Activated T-helper 1 cell treated with anti-CD3 and anti-CD28 coated beads, Interleukin-12 subunit alpha, Interleukin-12 subunit beta, Interleukin-2, Interleukin-4 antibody, amounts not matched to agents 30 ng/mL and 10 ng/mL and 1 ng/mL, durations not matched to agents 14 hours and 24 hours and 36 hours (primary cell): ENCODE results near the gene PGA5. TPM values are rescaled to one million over a fixed set of nuclear protein-coding genes. Genes with fewer than 3 reads are reported as not detected.
A peak's percentile ranks its signal among the peaks of the same experiment; 100 is the strongest.
"Not testable (repeated sequence)": the region's sequence is repeated elsewhere in the genome, so short reads cannot be mapped to it uniquely, and the experiment has no call there.

ENCODE experiments used
- DNase-seq: peaks from one replicate; pipeline ENCODE4 v3.0.0; 2021; ENCODE audit warnings: low spot score
- H3K27ac Mint-ChIP-seq: one replicate; pipeline ENCODE4 v1.8.0; 2021; ENCODE audit warnings: mild to moderate bottlenecking, mixed read lengths
- H3K27me3 Mint-ChIP-seq: one replicate; pipeline ENCODE4 v1.8.0; 2022; ENCODE audit warnings: mild to moderate bottlenecking, moderate library complexity, mixed read lengths; ENCODE audit not compliant: insufficient read depth
- H3K36me3 Mint-ChIP-seq: one replicate; pipeline ENCODE4 v1.8.0; 2021; ENCODE audit warnings: low read depth, mixed read lengths
- H3K4me1 Mint-ChIP-seq: one replicate; pipeline ENCODE4 v1.8.0; 2021; ENCODE audit warnings: low read depth, mixed read lengths
- H3K4me3 Mint-ChIP-seq: one replicate; pipeline ENCODE4 v1.8.0; 2021; ENCODE audit warnings: mild to moderate bottlenecking, moderate library complexity, mixed read lengths
- H3K9me3 Mint-ChIP-seq: one replicate; pipeline ENCODE4 v1.8.0; 2021; ENCODE audit warnings: mixed read lengths
- intact Hi-C: fragments of 100-400 bp; cut with micrococcal nuclease; formaldehyde crosslinking; loops from one replicate; pipeline ENCODE4 v1.15.1; 2024
- total RNA-seq: library from RNA; stranded (reverse); gene quantifications from 2 replicates; pipeline ENCODE4 v1.2.3, GENCODE V29; 2022

PGA5 gene
- total RNA-seq, 1 donor from 2014 or later, result not detected

DNA sequence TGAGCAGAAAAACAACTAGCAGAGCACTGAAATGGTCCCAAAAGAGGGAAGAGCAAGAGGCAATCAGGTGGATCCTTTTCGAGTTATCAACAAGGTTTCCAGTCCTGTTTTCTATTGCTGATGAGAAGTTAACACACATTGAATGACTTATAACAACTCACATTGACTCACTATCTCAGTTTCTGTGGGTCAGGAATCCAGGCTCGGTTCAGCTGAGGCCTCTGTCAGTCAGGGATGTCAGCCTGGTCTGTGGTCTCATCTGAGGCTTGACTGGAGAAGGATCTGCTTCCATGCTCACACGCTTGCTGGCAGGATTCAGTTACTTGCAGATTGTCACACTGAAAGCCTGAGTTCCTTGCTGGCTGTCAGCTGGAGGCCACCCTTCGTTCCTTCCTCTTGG, 3.8 kb upstream of the PGA5 start:
- DNase-seq, H3K27ac Mint-ChIP-seq, H3K9me3 Mint-ChIP-seq, H3K4me1 Mint-ChIP-seq, intact Hi-C loops, H3K27me3 Mint-ChIP-seq, H3K4me3 Mint-ChIP-seq, H3K36me3 Mint-ChIP-seq: not testable (repeated sequence)

DNA sequence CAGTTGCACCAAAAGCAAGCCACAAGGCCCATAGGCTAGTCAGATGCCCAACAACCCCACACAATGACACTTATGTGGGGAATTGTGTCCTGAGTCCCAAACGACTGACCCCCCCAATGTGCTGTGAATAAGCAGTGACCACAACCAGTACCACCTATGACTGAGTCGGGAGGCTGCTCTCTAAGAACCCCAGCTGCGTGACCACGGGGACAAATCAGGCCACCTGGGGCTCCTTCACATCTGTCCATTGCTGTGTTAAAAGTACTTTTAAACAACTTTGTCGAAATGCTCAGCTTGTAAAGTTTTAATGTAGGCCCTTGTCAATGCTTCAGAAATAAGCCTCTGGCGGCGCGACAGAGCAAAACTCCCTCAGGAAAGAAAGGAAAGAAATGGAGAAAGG, 687 bp upstream of the PGA5 start:
- H3K27me3 Mint-ChIP-seq, H3K4me3 Mint-ChIP-seq, H3K9me3 Mint-ChIP-seq, H3K36me3 Mint-ChIP-seq, DNase-seq, H3K4me1 Mint-ChIP-seq, H3K27ac Mint-ChIP-seq, intact Hi-C loops: not testable (repeated sequence)

DNA sequence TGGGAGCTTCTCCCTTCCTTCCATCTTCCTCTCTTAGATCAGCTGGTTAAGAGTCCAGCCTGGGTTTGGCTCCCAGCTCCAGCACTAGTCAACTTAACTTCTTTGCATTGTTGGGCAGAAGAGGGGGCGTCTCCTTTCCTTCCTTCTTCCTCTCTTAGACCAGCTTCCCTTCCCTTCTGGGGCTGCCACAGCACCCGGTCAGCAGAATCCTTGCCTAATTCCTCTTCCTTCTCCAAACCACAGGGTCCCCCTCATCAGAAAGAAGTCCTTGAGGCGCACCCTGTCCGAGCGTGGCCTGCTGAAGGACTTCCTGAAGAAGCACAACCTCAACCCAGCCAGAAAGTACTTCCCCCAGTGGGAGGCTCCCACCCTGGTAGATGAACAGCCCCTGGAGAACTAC, 551 bp downstream of the PGA5 start:
- intact Hi-C loops, result not testable (repeated sequence)

DNA sequence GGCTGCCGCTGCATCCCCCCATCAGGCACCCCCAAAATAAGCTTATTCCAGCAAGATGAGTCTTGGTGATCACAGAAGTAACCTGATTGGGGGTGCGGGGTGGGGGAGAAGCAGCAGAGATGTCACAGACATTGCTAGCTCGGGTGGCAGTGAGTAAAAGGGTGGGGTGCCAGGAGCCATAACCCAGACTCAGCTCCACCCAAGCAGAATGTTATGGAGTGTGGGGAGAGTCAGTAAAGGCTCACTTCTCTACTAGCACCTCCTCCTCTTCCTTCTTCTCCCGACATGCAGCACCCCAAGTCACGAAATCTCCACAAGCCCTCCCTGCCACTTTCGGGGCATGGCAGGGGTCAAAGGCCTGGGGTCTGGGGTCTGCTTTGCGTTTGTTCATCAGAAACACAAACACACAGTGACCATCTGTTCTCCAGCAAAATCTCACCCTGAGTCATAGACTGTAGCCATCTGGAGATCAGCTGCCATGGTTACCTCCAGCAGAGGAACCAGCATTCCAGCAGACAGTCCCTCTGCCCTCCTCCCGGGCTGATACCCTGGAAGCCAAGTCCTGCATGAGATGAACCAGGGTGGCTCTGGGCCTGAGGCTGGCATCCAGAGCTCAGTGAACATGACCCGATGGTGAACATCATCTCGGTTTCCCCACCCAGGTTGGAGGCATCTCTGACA, 4.4 kb downstream of the PGA5 start:
- H3K36me3 Mint-ChIP-seq, H3K4me3 Mint-ChIP-seq, H3K9me3 Mint-ChIP-seq, H3K4me1 Mint-ChIP-seq, H3K27ac Mint-ChIP-seq, H3K27me3 Mint-ChIP-seq, intact Hi-C loops, DNase-seq: not testable (repeated sequence)

More for the DNA sequence above, 551 bp downstream of the PGA5 start:
- not testable (repeated sequence) for H3K9me3 Mint-ChIP-seq, H3K4me3 Mint-ChIP-seq, H3K36me3 Mint-ChIP-seq, H3K4me1 Mint-ChIP-seq, H3K27ac Mint-ChIP-seq, H3K27me3 Mint-ChIP-seq, DNase-seq

DNA sequence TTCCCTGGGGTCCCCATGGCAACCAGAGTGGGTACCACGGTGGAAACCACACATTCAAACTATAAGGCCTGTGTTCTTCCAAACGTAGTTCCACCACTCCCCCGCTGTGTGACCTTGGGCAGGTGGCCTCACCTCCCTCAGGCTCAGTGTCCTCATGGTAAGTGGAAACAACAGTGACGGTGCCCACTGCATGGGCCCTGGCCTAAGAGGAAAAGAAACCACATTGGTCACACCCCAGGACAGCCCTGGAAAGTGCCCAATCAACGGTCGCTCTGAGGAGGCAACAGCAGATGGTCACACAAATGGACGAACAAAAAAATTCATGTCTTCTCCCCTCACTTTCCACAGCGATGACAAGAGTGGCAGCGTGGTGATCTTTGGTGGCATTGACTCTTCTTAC, 7.1 kb downstream of the PGA5 start:
- DNase-seq, H3K27ac Mint-ChIP-seq, H3K4me3 Mint-ChIP-seq, intact Hi-C loops, H3K9me3 Mint-ChIP-seq, H3K36me3 Mint-ChIP-seq, H3K27me3 Mint-ChIP-seq, H3K4me1 Mint-ChIP-seq: not testable (repeated sequence)

DNA sequence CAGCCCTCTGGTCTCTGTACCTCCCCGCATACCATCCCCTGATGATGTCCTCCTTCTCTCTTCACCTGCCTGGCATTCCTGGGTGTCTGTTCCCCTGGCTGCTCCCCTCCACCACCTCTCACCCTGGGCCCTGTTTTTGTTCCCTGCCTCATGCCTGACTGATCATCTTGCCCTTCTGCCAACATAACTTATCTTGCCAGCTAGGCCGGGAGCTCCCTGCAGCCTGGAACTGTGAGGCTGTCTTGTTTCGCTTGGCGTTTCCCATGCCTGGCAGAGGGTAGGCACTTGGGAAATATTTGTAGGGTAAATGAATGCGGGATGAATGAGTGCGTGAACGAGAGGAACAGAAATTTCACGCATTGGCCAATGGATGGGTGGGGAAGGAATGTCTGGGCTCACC, 8.2 kb downstream of the PGA5 start:
- H3K4me1 Mint-ChIP-seq, H3K27ac Mint-ChIP-seq, H3K36me3 Mint-ChIP-seq, H3K4me3 Mint-ChIP-seq, H3K9me3 Mint-ChIP-seq, H3K27me3 Mint-ChIP-seq, intact Hi-C loops, DNase-seq: not testable (repeated sequence)

DNA sequence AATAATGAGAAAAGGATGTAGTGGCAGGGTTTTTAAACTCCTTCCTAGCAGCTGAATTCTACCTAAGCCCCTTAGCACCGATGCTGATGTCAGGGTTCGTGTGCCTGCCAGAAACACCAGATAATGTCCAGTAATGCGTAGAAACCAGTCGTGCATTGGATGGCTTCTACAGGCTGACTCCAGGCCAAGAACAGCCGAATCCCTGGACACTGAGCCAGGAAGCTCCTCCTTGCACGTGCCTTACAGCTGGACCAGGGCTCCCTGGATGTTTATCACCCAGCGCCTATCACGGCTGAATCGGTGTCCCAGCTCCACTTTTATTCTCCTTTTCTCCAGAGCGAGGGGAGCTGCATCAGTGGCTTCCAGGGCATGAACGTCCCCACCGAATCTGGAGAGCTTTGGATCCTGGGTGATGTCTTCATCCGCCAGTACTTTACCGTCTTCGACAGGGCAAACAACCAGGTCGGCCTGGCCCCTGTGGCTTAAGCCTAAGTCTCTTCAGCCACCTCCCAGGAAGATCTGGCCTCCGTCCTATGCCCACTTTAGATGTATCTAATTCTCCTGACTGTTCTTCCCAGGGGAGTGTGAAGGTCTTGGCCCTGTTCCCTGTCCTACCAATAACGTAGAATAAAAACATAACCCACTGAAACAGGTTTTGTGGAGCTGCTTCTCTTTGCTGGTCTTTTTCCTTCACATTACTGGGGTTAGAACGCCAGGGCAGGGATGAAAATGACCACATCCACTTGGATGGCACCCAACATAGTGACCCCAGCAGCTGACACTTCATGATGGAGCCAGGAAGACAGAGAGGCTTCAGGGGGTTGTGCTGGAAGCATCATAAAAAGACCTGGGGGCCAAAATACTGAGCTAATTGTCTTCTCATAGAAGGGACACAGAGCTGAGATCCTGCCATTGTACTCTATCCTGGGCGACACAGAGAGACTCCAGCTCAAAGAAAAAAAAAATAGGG, 10.1 kb downstream of the PGA5 start:
- intact Hi-C loops, result loop anchor here (10.0 kb wide), 1 partner anchor 84 kb away; the partner anchor contains the start of genes DDB1 and TKFC
- H3K27ac Mint-ChIP-seq, result not testable (repeated sequence)

DNA sequence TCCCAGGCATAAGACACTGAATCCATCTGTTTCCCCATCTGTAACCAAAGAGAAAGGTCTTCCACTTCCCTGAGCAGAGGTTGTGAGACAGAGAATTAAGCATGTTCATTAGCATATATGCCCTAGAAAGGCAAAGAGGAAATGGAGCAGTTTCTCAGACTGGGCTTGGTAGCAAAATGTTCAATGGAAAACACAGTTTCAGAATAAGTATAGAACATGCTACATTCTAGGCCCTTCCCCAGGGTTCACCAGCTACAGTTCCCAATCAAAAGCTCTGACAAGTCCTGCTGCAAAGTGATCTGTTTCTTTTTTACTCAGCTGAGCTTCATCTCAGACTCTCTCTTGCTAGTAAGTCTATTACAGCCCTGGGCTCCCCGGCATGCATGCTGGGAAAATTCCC, 11.4 kb downstream of the PGA5 start:
- not testable (repeated sequence) for H3K27me3 Mint-ChIP-seq, H3K4me3 Mint-ChIP-seq, DNase-seq, H3K36me3 Mint-ChIP-seq, H3K9me3 Mint-ChIP-seq, H3K4me1 Mint-ChIP-seq, H3K27ac Mint-ChIP-seq
- intact Hi-C loops, result loop anchor here (10.0 kb wide), 1 partner anchor 82 kb away; the partner anchor contains the start of genes DDB1 and TKFC

More for the DNA sequence above, 10.1 kb downstream of the PGA5 start:
- not testable (repeated sequence) for H3K4me3 Mint-ChIP-seq, DNase-seq, H3K36me3 Mint-ChIP-seq, H3K4me1 Mint-ChIP-seq, H3K9me3 Mint-ChIP-seq, H3K27me3 Mint-ChIP-seq

DNA sequence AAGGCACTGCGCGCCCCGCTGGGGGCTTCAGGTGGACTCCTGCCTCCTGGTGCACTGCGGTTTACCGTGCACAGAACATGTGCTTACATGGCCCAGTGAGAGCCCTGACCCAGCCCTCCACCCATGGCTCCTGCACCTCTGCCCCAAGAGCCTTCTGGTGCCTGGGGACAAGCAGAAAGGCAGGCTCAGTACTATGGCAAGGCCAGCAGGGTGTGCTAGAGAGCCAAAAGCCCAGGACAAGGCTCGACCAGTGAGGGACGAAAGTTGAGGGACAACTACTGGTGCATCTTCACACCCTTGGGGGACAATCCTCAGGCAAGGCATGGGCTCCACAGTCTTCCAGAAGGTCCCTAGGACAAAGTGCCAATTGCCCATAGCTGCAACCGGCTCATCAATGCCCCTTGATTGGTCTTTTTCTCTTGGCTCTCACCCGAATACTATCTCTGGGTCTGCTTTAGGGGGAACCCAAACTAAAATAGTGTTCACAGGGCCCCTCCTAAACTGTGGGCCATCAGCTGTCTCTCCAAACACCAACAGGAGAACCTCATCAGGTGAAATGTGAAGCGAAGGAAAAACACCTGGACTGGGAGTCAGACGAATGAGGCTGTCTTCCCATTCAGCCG, 13.5 kb downstream of the PGA5 start:
- DNase-seq, result peak; percentile 58
- H3K4me1 Mint-ChIP-seq, result no peaks in the 10 kb centered on the region
- peaks cover 3% of the 10 kb centered on the region for H3K27me3 Mint-ChIP-seq
- H3K9me3 Mint-ChIP-seq, result no peaks in the 10 kb centered on the region
- no peak overlapping the region for H3K27ac Mint-ChIP-seq
- no peak overlapping the region for H3K4me3 Mint-ChIP-seq
- intact Hi-C loops, result loop anchor here (1.0 to 10.0 kb wide), 3 partner anchors 40 to 131 kb away; partner anchors contain the start of genes DDB1 and TKFC
- H3K36me3 Mint-ChIP-seq, result no peaks in the 10 kb centered on the region

DNA sequence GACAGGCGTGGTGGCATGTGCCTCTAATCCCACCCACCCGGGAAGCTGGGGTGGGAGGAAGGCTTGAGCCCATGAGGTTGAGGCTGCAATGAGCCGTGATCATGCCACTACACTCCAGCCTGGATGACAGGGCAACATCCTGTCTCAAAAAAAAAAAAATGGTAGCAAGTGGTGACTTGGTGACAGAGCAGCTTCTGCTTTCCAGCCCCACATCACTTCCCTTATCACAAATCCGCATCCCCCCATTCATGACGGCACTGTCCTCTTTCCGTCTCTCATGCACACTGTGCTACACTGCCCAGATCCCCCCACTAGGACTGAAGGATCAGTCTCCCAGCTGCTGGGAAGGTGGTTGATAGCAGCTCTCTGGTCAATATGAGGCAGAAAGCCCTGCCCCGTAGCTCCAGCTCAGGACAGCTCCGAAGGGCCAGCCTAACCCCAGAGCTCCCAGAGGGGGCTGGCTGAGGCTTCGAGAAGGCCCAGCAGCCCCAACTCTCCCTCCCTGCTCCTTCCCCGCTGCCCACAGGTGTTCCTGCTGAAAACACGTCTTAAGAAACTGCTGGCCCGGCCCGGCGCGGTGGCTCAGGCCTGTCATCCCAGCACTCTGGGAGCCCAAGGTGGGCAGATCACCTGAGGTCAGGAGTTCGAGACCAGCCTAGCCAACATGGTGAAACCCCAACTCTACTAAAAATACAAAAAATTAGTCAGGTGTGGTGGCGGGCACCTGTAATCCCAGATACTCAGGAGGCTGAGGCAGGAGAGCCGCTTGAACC, 15.9 kb downstream of the PGA5 start:
- intact Hi-C loops, result loop anchor here (10.0 kb wide), 1 partner anchor 78 kb away; the partner anchor contains the start of genes DDB1 and TKFC
- Mint-ChIP-seq H3K27ac (no peak overlapping the region), H3K36me3 (no peaks in the 10 kb centered on the region)

DNA sequence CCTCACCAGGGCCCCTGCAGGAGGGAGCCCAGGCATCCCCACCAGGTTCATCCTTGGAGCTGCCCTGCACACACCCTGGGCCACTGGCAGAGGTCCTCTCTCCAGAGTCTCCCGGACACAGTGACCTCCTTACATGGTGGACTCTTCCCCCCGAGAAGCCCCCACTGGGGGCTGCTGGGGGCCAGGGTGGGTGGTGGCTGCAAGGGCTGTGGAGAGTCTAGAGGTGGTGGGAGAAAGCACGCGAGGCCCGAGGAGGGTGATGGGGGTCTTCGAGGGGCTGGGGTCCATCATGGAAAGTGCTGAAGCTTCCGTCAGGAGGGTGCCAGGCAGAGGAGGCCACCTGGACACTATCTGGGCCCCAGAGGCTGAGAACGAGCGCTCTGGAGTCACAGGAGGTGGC, 17.6 kb downstream of the PGA5 start:
- H3K27me3 Mint-ChIP-seq, result peaks cover 2% of the 10 kb centered on the region
- H3K9me3 Mint-ChIP-seq, result no peaks in the 10 kb centered on the region
- DNase-seq, result no peak
- H3K4me3 Mint-ChIP-seq, result no peak overlapping the region
- H3K27ac Mint-ChIP-seq, result no peak overlapping the region
- no peaks in the 10 kb centered on the region for H3K4me1 Mint-ChIP-seq
- H3K36me3 Mint-ChIP-seq, result no peaks in the 10 kb centered on the region
- intact Hi-C loops, result loop anchor here (10.0 kb wide), 1 partner anchor 76 kb away; the partner anchor contains the start of genes DDB1 and TKFC

More for the DNA sequence above, 15.9 kb downstream of the PGA5 start:
- no peak overlapping the region for H3K4me3 Mint-ChIP-seq
- no peaks in the 10 kb centered on the region for H3K4me1 Mint-ChIP-seq
- no peak for DNase-seq
- no peaks in the 10 kb centered on the region for H3K9me3 Mint-ChIP-seq
- H3K27me3 Mint-ChIP-seq, result peaks cover 5% of the 10 kb centered on the region

DNA sequence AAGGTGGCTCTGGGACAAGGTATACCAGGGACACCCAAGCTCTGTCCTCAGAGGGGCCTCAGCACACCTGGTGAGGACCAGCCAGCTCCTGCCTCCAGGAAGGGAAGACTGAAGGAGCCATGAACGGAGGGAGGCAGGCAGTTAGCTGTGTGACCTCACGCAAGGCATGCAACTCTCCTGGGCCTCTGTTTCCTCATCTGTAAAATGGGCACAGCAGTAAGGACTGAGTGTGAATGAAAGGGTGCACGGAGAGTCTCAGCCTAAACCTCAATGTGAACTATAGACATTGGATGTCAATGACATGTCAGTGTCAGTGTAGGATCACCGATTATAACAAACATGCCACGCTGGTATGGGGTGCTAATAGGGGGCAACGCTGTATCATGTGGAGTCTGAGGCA, 18.4 kb downstream of the PGA5 start:
- no peak overlapping the region for H3K4me3 Mint-ChIP-seq
- H3K27ac Mint-ChIP-seq, result no peak overlapping the region
- no peaks in the 10 kb centered on the region for H3K4me1 Mint-ChIP-seq
- no peaks in the 10 kb centered on the region for H3K9me3 Mint-ChIP-seq
- intact Hi-C loops, result loop anchor here (10.0 kb wide), 1 partner anchor 75 kb away; the partner anchor contains the start of genes DDB1 and TKFC
- H3K27me3 Mint-ChIP-seq, result peaks cover 2% of the 10 kb centered on the region
- H3K36me3 Mint-ChIP-seq, result no peaks in the 10 kb centered on the region
- DNase-seq, result no peak
